Thyroid gland (tissue), 4 donors: Measurements from ENCODE around the gene FBXW4. TPM values are rescaled to one million over a fixed set of nuclear protein-coding genes. Genes with fewer than 3 reads are reported as not detected.

Source experiments
- DNase-seq, 2 donors: peaks; one replicate each; pipeline ENCODE4 v3.0.0-alpha.2; 2019
- H3K27ac ChIP-seq, 3 donors: fragments of 200-600 bp; sonication (generic); 1 replicate in 2 of 3; 2 replicates in 1 of 3; pipeline ENCODE4 v1.5.1; 2016 to 2019; ENCODE audit warnings: mild to moderate bottlenecking in 1 of 3, moderate library complexity in 1 of 3
- H3K27me3 ChIP-seq: fragments of 200-600 bp; sonication (generic); one replicate; pipeline ENCODE4 v1.5.1; 2019
- H3K36me3 ChIP-seq, 2 donors: fragments of 200-600 bp; sonication (generic); one replicate each; pipeline ENCODE4 v1.5.1; 2016 to 2019
- H3K4me1 ChIP-seq, 2 donors: fragments of 200-600 bp; sonication (generic); one replicate each; pipeline ENCODE4 v1.5.1; 2017 to 2019
- H3K4me3 ChIP-seq, 3 donors: fragments of 200-600 bp; sonication (generic); replicated peaks in 1 of 3; 1 replicate in 2 of 3; 2 replicates in 1 of 3; pipeline ENCODE4 v1.5.1; 2016; ENCODE audit warnings: mild to moderate bottlenecking in 1 of 3
- H3K9me3 ChIP-seq: fragments of 200-600 bp; sonication (generic); one replicate; pipeline ENCODE4 v1.5.1; 2017
- POLR2A ChIP-seq, 2 donors: fragments of 450-650 bp; IDR thresholded peaks; one replicate each; pipeline ENCODE4 v1.6.1; 2017; ENCODE audit warnings: antibody characterized with exemption in 2 of 2, mild to moderate bottlenecking in 2 of 2, moderate library complexity in 1 of 2
- WGBS, 2 donors: methylation state at CpG; one replicate each; pipeline ENCODE4 v1.1.5; 2017; 5-methylcytosine and 5-hydroxymethylcytosine counted together
- intact Hi-C: fragments of 100-400 bp; cut with DNase I; formaldehyde crosslinking; loops from one replicate; pipeline ENCODE4 v1.15.1; 2023
- total RNA-seq, 4 donors: library from RNA; depleted of rRNA; stranded (reverse); fragments of >200 nt; gene quantifications; one replicate each; pipeline ENCODE4 v1.2.3, GENCODE V29; 2016
- TF ChIP-seq, protein P1 (sequence below), 6 experiments: fragments of 200-600 bp in 3 of 6; fragments of 450-650 bp in 3 of 6; sonication (generic) in 3 of 6; IDR thresholded peaks; one replicate each; pipeline ENCODE4 v1.5.1; 2016 to 2019; ENCODE audit warnings: antibody characterized with exemption in 6 of 6, mild to moderate bottlenecking in 2 of 6, inconsistent platforms in 1 of 6, moderate library complexity in 1 of 6

FBXW4 gene, protein sequence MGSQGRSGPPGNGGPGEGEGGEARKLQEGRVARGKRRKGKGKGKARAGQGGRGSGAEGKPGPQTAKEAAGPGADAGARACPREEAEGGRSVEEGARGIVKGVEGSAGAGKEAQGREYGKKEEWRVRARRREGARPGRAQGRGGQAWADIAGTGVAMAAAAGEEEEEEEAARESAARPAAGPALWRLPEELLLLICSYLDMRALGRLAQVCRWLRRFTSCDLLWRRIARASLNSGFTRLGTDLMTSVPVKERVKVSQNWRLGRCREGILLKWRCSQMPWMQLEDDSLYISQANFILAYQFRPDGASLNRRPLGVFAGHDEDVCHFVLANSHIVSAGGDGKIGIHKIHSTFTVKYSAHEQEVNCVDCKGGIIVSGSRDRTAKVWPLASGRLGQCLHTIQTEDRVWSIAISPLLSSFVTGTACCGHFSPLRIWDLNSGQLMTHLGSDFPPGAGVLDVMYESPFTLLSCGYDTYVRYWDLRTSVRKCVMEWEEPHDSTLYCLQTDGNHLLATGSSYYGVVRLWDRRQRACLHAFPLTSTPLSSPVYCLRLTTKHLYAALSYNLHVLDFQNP
- total RNA-seq = 10 to 100 TPM; 59.5 to 94.2 (median 72.2) TPM

DNA sequence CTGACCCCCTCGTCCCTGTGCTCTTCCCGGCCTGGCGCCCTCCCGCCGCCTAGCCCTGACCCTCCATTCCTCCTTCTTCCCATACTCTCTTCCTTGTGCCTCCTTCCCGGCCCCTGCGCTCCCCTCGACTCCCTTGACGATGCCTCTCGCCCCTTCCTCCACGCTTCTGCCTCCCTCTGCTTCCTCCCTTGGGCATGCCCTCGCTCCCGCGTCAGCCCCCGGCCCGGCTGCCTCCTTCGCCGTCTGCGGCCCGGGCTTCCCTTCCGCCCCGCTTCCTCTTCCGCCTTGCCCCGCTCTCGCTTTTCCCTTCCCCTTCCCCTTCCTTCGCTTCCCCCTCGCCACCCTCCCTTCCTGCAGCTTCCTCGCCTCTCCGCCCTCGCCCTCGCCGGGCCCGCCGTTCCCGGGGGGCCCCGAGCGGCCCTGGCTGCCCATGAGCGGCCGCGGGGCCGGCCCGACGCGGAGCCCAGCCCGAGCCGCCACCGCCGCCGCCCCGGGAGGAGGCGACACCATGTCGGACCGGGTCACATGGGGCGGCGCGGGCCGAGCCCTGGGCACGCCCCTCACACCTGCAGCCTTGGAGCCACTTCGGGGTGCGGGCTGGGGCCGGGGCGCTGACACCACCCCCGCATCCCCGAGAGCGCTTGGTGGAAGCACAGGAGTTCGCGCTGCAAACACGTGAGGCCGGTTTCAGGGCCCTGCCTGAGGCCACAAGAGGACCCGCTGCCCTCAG is at the start of gene FBXW4:
TSS of gene FBXW4 (minus strand) at position 497 of the 730 bp plus-strand sequence. CDS start at position 432, 65 bp downstream.
- peak; percentile 61 to 70 for DNase-seq

DNA sequence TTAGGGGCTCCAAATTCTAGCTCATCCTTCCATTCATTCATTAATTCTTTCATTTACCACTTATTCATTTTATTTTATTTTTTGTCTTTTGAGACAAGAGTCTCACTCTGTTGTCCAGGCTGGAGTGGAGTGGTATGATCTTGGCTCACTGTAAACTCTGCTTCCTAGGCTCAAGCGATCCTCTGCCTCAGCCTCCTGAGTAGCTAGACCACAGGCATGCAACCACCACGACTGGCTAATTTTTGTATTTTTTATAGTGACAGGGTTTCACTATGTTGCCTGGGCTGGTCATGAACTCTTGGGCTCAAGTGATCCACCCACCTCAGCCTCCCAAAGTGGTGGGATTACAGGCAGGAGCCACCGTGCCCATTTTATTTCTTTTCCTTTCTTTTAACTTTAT is 49.3 kb upstream of the FBXW4 start:
- Histone ChIP-seq H3K9me3 (no peaks in the 10 kb centered on the region), H3K27me3 (no peaks in the 10 kb centered on the region), H3K36me3 (no peaks in the 10 kb centered on the region), H3K4me1 (no peaks in the 10 kb centered on the region), H3K27ac (no peak overlapping the region), H3K4me3 (no peak overlapping the region)
- no peak for DNase-seq
- TF ChIP-seq, protein P1, sequence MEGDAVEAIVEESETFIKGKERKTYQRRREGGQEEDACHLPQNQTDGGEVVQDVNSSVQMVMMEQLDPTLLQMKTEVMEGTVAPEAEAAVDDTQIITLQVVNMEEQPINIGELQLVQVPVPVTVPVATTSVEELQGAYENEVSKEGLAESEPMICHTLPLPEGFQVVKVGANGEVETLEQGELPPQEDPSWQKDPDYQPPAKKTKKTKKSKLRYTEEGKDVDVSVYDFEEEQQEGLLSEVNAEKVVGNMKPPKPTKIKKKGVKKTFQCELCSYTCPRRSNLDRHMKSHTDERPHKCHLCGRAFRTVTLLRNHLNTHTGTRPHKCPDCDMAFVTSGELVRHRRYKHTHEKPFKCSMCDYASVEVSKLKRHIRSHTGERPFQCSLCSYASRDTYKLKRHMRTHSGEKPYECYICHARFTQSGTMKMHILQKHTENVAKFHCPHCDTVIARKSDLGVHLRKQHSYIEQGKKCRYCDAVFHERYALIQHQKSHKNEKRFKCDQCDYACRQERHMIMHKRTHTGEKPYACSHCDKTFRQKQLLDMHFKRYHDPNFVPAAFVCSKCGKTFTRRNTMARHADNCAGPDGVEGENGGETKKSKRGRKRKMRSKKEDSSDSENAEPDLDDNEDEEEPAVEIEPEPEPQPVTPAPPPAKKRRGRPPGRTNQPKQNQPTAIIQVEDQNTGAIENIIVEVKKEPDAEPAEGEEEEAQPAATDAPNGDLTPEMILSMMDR (IDR thresholded peaks at IDR 0.05) = no peak
- no peak for TF ChIP-seq POLR2A (IDR thresholded peaks at IDR 0.05)
- WGBS, 2 donors = 84 to 85% methylated on average over 3 of the region's 3 CpGs
- intact Hi-C loops = no loop called here

More for the DNA sequence above, at the start of gene FBXW4:
- Histone ChIP-seq H3K27ac (peak within 1 kb of the TSS; percentile 97 to 99 (median 99)), H3K36me3 (no peaks in the 10 kb centered on the region), H3K9me3 (no peaks in the 10 kb centered on the region), H3K27me3 (no peaks in the 10 kb centered on the region), H3K4me3 (peak within 1 kb of the TSS; percentile 74 to 93 (median 84)), H3K4me1 (peaks cover 33 to 35% of the 10 kb centered on the region in 2 donors)
- TF ChIP-seq POLR2A (IDR thresholded peaks at IDR 0.05) = peak; percentile 61 to 80
- TF ChIP-seq, protein P1 (IDR thresholded peaks at IDR 0.05) = no peak
- 0 to 1% methylated on average over 47 to 53 of the region's 70 CpGs for WGBS, 2 donors
- intact Hi-C loops = no loop called here

DNA sequence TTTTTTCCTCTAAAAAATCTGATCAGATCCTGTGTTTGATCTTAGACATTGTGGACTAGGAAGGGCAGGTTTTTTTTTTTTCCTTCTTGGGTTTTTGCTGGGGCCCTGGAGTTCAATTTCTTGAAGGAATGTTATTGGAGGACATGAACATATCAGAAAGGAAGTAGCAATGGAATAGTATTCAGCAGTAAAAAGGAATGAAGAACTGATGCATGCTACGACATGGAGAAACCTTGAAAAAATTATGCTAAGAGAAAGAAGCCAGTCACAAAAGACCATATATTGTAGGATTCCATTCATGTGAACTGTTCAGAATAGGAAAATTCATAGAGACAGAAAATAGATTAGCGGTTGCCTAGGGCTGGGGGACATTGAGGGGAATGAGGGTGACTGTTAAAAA is 47.0 kb upstream of the FBXW4 start:
- H3K36me3 ChIP-seq = no peaks in the 10 kb centered on the region
- no peaks in the 10 kb centered on the region for H3K9me3 ChIP-seq
- no peak overlapping the region for H3K27ac ChIP-seq
- TF ChIP-seq, protein P1 (IDR thresholded peaks at IDR 0.05) = no peak
- no peak for TF ChIP-seq POLR2A (IDR thresholded peaks at IDR 0.05)
- no peaks in the 10 kb centered on the region for H3K4me1 ChIP-seq
- WGBS, 2 donors = 47 to 48% methylated on average over 2 of the region's 2 CpGs
- no peak overlapping the region for H3K4me3 ChIP-seq
- intact Hi-C loops = no loop called here
- H3K27me3 ChIP-seq = no peaks in the 10 kb centered on the region
- DNase-seq = no peak

DNA sequence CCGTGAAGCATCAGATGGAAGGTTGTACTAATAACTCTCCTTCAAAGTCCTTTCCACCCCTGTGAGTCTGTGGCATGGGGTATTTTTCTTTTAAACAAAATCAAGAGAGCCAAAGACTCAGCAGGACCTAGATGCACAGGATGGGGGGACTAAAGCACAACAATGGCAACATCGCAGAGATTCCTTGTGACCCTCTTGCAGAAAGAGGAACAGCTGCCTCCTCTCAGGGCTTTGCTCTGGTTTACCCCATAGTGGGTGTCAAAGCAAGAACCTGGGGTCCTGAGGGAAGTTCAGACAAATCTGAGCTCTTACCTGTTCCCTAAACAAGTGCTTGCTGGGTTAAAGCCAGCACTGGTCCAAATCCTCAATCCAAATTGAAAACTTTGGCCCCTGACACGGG is 41.7 kb upstream of the FBXW4 start:
- Histone ChIP-seq H3K27me3 (no peaks in the 10 kb centered on the region), H3K4me3 (no peak overlapping the region), H3K36me3 (no peaks in the 10 kb centered on the region), H3K27ac (no peak overlapping the region), H3K4me1 (no peaks in the 10 kb centered on the region), H3K9me3 (no peaks in the 10 kb centered on the region)
- TF ChIP-seq, protein P1 (IDR thresholded peaks at IDR 0.05) = no peak
- no peak for TF ChIP-seq POLR2A (IDR thresholded peaks at IDR 0.05)
- WGBS, 2 donors = 41 to 56% methylated on average over 3 of the region's 3 CpGs
- DNase-seq = no peak
- intact Hi-C loops = no loop called here
